Pons (tissue), 1 donor: Measurements from ENCODE around the gene GPSM1.

ENCODE experiments used
- DNase-seq: peaks from one replicate; pipeline ENCODE4 v3.0.0-alpha.2; 2016; ENCODE audit warnings: low spot score

Gene GPSM1

GRCh38 chr9:136375096-136375495, 47.8 kb downstream of the GPSM1 start:
- DNase-seq = no peak

- no peak for DNase-seq
Observed at GRCh38 chr9:136376457-136376856, 49.1 kb downstream of the GPSM1 start.

- peak; percentile 32 for DNase-seq
Observed at GRCh38 chr9:136377341-136378169, 50.2 kb downstream of the GPSM1 start.

GRCh38 chr9:136378170-136379002, 51.0 kb downstream of the GPSM1 start:
- DNase-seq = no peak

GRCh38 chr9:136379003-136379287, 51.6 kb downstream of the GPSM1 start:
- no peak for DNase-seq

- DNase-seq = no peak
Observed at GRCh38 chr9:136379401-136379800, 52.1 kb downstream of the GPSM1 start.

GRCh38 chr9:136379891-136380290, 52.6 kb downstream of the GPSM1 start:
- no peak for DNase-seq

- no peak for DNase-seq
Observed at GRCh38 chr9:136380381-136380780, 53.0 kb downstream of the GPSM1 start.

- no peak for DNase-seq
Observed at GRCh38 chr9:136381311-136381710, 54.0 kb downstream of the GPSM1 start.

- DNase-seq = no peak
Observed at GRCh38 chr9:136381966-136382513, 54.7 kb downstream of the GPSM1 start.

- DNase-seq = no peak
Observed at GRCh38 chr9:136383436-136383835, 56.1 kb downstream of the GPSM1 start.

GRCh38 chr9:136385015-136385414, 57.7 kb downstream of the GPSM1 start:
- DNase-seq = no peak

- no peak for DNase-seq
Observed at GRCh38 chr9:136386018-136386417, 58.7 kb downstream of the GPSM1 start.

GRCh38 chr9:136387217-136387616, 59.9 kb downstream of the GPSM1 start:
- DNase-seq = no peak

- no peak for DNase-seq
Observed at GRCh38 chr9:136389396-136389795, 62.1 kb downstream of the GPSM1 start.

GRCh38 chr9:136391737-136392537, 64.6 kb downstream of the GPSM1 start:
- no peak for DNase-seq

- no peak for DNase-seq
Observed at GRCh38 chr9:136392538-136393449, 65.5 kb downstream of the GPSM1 start.

- no peak for DNase-seq
Observed at GRCh38 chr9:136393531-136393930, 66.2 kb downstream of the GPSM1 start.

GRCh38 chr9:136394312-136395019, 67.1 kb downstream of the GPSM1 start:
- no peak for DNase-seq

- DNase-seq = no peak
Observed at GRCh38 chr9:136395020-136395340, 67.6 kb downstream of the GPSM1 start.
